GM20431 (cell line): ENCODE data around the gene SERPINB11.
"Not testable (repeated sequence)": the region's sequence is repeated elsewhere in the genome, so short reads cannot be mapped to it uniquely, and the experiment has no call there.

ENCODE experiments used
- in situ Hi-C: fragments of 300-500 bp; cut with MseI, MboI; formaldehyde crosslinking; loops from one replicate; pipeline ENCODE4 v1.15.0; 2020; ENCODE audit warnings: low sequenced_read_pairs; ENCODE audit not compliant: unreplicated experiment

SERPINB11 gene, protein sequence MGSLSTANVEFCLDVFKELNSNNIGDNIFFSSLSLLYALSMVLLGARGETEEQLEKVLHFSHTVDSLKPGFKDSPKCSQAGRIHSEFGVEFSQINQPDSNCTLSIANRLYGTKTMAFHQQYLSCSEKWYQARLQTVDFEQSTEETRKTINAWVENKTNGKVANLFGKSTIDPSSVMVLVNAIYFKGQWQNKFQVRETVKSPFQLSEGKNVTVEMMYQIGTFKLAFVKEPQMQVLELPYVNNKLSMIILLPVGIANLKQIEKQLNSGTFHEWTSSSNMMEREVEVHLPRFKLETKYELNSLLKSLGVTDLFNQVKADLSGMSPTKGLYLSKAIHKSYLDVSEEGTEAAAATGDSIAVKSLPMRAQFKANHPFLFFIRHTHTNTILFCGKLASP

DNA sequence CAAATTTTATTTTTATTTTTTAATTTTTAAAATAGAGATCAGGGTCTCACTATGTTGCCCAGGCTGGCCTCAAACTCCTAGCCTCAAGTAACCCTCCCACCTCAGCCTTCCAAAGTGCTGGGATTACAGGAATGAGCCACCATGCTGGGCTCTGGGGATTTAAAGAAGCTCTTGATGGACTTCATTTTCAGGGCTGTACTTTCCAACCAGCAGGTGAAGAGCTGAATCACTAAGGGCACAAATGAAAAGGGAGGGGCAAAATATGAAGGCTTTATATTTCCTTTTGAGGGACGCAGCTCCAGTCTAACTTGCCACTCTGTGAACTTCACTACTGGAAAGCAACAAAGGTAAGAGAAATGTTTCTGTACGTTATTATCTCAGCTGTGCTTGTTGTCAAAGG, at the start of gene SERPINB11:
Gene SERPINB11, plus strand, starts transcription at position 301 of the 400 bp plus-strand sequence. CDS start 7,234 bp downstream, outside the sequence.
- in situ Hi-C loops, result no loop called here

GRCh38 chr18:63658920-63659319, 43.8 kb upstream of the SERPINB11 start:
- in situ Hi-C loops, result not testable (repeated sequence)

GRCh38 chr18:63661750-63662149, 41.0 kb upstream of the SERPINB11 start, which contains the start of gene SERPINB3:
Gene SERPINB3 (minus strand): TSS chr18:63661893. CDS start chr18:63661216, 677 bp downstream.
- in situ Hi-C loops, result not testable (repeated sequence)

- in situ Hi-C loops, result no loop called here
These were observed 38.2 kb upstream of the SERPINB11 start for GRCh38 chr18:63664571-63664970.

- in situ Hi-C loops, result no loop called here
These were observed 26.0 kb upstream of the SERPINB11 start for GRCh38 chr18:63676526-63677323.

- in situ Hi-C loops, result no loop called here
These were observed 25.1 kb upstream of the SERPINB11 start for GRCh38 chr18:63677500-63678225.

DNA sequence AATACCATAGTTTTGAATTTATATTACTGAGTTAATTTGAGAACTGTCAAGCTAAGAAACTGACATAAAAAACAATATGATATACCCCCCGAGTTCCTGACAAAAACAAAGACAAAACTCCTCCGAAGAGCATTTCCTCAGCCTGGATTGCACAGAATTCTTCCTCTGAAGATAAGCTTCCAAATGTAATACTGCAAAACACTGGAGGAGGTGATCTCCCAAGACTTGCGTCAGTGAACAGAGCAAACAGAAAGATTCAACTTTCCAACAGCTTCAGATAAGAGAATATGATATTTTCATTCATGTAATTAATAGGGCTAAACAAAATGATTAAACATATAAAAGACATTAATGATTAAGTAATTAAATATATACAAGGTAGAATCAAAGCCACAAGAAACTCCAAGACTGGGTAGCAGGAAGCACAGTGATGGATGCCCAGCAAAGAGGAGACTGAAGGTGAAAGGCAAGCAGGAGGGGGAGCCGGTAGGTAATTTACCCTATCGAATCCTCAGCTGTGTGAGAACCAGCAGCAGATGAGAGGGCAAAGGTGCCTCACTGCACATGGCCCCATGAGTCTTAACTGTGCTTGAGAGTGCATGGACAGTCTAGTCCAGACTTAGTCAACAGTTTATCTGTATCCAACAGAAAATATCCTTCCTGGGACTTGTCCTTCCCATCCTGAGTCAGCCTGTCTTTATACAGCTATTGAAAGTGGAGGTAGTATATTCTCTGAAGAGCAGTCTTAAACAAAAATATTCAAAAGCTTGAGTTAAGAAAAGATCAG, 22.7 kb upstream of the SERPINB11 start:
- in situ Hi-C loops, result no loop called here

GRCh38 chr18:63681449-63682340, 21.1 kb upstream of the SERPINB11 start:
- in situ Hi-C loops, result no loop called here

DNA sequence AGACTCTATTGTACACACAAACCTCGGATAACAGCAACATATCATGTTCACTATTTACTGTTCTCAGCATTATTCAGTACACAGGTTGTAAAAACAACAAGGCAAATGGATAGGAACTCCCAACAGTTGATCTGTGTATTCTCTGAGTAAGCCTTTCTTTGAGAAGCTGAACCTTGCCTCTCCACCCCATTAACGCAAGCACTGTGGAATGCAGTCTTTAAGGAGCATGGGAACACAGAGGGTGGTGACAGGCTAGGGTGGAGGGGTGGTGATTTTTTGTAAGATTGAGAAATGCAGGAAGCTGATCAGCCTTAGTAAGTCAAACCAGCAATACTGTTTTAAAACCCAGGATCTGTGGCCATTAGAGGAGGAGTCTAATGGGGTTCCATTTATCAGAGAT, 19.6 kb upstream of the SERPINB11 start:
- in situ Hi-C loops, result no loop called here

GRCh38 chr18:63683890-63684289, 18.9 kb upstream of the SERPINB11 start:
- in situ Hi-C loops, result no loop called here

- in situ Hi-C loops, result no loop called here
These were observed 18.0 kb upstream of the SERPINB11 start for GRCh38 chr18:63684718-63685117.

- in situ Hi-C loops, result no loop called here
These were observed 15.9 kb upstream of the SERPINB11 start for GRCh38 chr18:63686871-63687270.

DNA sequence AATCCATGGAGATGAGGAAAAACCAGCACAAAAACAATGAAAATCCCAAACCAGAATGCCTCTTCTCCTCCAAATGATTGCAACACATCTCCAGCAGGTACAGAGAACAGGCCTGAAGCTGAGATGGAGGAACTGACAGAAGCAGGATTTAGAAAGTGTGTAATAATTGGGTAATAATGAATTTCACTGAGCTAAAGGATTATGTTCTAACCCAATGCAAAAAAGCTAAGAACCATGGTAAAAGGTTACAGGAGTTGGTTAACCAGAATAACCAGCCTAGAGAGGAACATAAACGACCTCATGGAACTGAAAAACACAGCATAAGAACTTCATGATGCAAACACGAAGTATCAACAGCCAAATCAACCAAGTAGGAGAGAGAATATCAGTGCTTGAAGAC, 13.7 kb upstream of the SERPINB11 start:
- in situ Hi-C loops, result no loop called here

DNA sequence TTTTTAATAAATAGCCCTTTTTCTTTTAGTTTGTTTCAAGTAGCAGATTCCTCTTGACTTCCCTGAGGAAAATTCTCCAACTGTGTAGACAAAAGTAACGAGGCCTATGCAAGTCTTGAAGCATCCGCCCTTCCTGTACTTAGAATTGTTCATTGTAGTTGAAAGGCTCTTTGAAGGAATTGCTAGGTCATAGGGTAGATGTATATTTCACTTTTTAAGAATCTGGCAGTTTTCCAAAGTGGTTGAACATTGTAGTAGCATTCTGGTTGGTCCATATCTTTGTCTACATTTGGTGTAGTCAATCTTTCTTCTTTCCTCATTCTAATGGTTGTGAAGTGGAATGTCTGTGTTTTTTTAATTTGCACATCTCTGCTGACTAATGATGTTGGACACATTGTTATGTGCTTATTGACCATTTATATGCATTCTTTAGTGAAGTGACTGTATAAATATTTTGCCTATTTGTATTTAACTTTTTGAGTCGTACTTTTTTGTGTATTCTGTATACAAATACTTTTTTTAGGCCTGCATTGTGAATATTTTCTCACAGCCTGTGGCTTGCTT, 5.6 kb upstream of the SERPINB11 start:
- in situ Hi-C loops, result no loop called here

DNA sequence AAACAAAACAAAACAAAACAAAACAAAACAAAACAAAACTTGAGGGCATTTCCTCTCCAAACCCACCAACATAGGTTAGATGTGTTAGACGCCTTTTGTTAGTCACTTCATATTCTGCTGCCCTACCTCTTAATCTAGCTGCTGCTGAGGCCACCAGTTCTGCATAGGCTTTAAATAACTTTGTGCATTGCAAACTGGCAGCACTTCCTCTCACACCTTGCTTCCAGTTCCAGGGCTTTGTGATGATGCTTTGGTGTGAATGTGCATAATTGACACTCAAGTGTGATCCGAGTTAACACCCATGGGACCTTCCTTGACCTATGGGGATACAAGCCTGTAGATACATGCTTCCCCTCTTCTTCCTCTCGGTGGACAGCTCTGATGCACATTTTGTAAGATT, 2.3 kb upstream of the SERPINB11 start:
- in situ Hi-C loops, result no loop called here

DNA sequence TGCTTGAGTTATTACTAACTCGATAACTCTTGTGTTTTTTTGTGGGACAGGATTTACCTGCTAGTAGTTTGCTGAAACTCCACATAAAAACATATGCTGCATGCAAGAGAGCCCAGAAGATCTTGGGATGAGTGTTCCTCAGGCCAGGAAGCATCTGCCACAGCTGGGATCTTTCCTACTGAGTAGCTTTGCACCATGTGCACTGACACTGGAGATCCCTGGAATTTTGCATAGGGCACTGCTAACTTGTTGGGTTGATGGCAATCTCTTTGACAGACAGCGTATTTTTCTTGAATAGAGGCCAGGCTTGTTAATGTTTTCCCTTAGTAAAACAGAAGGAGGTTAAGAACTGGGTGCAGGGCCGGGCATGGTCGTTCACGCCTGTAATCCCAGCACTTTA, 808 bp upstream of the SERPINB11 start:
- in situ Hi-C loops, result no loop called here

DNA sequence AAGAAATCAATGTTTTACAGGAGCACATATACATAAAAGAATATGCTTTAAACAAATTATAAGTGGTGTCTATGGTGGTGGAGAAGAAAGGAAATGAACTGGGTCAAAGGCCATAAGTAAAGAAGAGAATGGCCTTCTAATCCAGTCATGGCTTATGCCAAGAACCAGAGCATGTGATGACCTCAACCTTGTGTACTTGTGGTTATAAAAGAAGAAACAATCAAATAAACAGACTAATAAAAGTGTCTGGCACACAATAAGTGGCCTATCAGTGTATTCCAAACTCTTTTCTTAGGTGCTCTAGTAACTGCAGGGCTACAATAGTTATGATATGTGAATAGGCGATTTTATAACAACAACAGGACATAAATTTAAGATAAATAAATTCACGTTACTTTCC, 2.6 kb downstream of the SERPINB11 start:
- in situ Hi-C loops, result no loop called here

GRCh38 chr18:63707816-63708215, 5.1 kb downstream of the SERPINB11 start:
- in situ Hi-C loops, result no loop called here
